Ishikawa (cell line): ENCODE data around the gene BCAP31.

Source experiments
- CEBPB ChIP-seq: IDR thresholded peaks from 2 replicates; pipeline ENCODE4 v1.6.1; 2012
- CREB1 ChIP-seq: IDR thresholded peaks from 2 replicates; pipeline ENCODE4 v1.6.1; 2012; ENCODE audit warnings: low read depth
- EGR1 ChIP-seq: IDR thresholded peaks from 2 replicates; pipeline ENCODE4 v1.6.1; 2012
- EP300 ChIP-seq: IDR thresholded peaks from 2 replicates; pipeline ENCODE4 v1.6.1; 2012; ENCODE audit warnings: borderline replicate concordance
- FOXM1 ChIP-seq: IDR thresholded peaks from 2 replicates; pipeline ENCODE4 v1.6.1; 2012; ENCODE audit warnings: low read depth, borderline replicate concordance
- MAX ChIP-seq: IDR thresholded peaks from 2 replicates; pipeline ENCODE4 v1.6.1; 2012
- NFIC ChIP-seq: IDR thresholded peaks from 2 replicates; pipeline ENCODE4 v1.6.1; 2012
- RAD21 ChIP-seq: IDR thresholded peaks from 2 replicates; pipeline ENCODE4 v1.6.1; 2012; ENCODE audit warnings: low read depth
- TAF1 ChIP-seq: IDR thresholded peaks from 2 replicates; pipeline ENCODE4 v1.6.1; 2012; ENCODE audit warnings: low read depth, mild to moderate bottlenecking
- TCF12 ChIP-seq: IDR thresholded peaks from 2 replicates; pipeline ENCODE4 v1.6.1; 2012; ENCODE audit warnings: low read depth
- TEAD4 ChIP-seq: IDR thresholded peaks from 2 replicates; pipeline ENCODE4 v1.6.1; 2012
- YY1 ChIP-seq: IDR thresholded peaks from 2 replicates; pipeline ENCODE4 v1.6.1; 2012; ENCODE audit warnings: low read depth
- ZBTB7A ChIP-seq: IDR thresholded peaks from 2 replicates; pipeline ENCODE4 v1.6.1; 2012; ENCODE audit warnings: low read depth
- TF ChIP-seq, protein P1 (sequence below): IDR thresholded peaks from 2 replicates; pipeline ENCODE4 v1.6.1; 2012; ENCODE audit warnings: low read depth, mild to moderate bottlenecking
- TF ChIP-seq, protein P2 (sequence below): IDR thresholded peaks from 2 replicates; pipeline ENCODE4 v1.6.1; 2012

Gene BCAP31

DNA sequence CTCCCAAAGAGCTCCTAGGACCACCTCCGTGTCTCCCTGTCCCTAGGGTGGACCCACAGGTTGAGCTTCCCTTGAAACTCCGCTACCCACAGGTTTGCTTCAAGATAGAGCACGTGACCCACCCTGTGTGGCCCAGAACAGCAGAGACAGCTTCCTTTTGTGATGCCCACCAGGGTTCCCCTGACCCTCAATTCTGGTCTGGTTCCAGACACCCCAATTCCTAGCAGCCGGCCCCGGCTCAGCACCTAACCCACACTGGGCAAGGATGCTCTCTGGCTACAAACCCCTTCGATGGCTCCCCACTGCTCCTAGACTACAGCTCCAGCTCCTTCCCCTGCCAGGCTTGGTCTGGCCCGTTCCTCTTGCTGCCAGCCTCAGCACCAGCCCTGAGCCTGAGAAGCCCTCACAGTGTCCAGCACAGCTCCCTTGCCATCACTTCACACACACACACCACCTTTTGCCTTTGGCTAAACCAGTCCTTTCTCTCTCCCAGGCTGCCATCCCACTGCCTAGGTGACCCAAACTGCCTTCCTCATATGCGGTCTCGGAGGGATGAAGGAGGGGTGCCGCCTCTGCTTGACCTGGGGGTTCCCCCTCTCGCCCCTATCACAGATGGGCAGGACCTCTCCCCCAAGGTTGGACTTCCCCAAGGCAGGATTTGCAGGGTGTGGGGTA, 56.8 kb downstream of the BCAP31 start:
- TF ChIP-seq NFIC (no peak), MAX (no peak), TEAD4 (no peak), FOXM1 (no peak), TAF1 (no peak), RAD21 (no peak), YY1 (no peak), EGR1 (no peak), EP300 (no peak), CEBPB (no peak), ZBTB7A (no peak), CREB1 (no peak), TCF12 (no peak)
- TF ChIP-seq, protein P1, sequence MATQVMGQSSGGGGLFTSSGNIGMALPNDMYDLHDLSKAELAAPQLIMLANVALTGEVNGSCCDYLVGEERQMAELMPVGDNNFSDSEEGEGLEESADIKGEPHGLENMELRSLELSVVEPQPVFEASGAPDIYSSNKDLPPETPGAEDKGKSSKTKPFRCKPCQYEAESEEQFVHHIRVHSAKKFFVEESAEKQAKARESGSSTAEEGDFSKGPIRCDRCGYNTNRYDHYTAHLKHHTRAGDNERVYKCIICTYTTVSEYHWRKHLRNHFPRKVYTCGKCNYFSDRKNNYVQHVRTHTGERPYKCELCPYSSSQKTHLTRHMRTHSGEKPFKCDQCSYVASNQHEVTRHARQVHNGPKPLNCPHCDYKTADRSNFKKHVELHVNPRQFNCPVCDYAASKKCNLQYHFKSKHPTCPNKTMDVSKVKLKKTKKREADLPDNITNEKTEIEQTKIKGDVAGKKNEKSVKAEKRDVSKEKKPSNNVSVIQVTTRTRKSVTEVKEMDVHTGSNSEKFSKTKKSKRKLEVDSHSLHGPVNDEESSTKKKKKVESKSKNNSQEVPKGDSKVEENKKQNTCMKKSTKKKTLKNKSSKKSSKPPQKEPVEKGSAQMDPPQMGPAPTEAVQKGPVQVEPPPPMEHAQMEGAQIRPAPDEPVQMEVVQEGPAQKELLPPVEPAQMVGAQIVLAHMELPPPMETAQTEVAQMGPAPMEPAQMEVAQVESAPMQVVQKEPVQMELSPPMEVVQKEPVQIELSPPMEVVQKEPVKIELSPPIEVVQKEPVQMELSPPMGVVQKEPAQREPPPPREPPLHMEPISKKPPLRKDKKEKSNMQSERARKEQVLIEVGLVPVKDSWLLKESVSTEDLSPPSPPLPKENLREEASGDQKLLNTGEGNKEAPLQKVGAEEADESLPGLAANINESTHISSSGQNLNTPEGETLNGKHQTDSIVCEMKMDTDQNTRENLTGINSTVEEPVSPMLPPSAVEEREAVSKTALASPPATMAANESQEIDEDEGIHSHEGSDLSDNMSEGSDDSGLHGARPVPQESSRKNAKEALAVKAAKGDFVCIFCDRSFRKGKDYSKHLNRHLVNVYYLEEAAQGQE, result no peak
- TF ChIP-seq, protein P2, sequence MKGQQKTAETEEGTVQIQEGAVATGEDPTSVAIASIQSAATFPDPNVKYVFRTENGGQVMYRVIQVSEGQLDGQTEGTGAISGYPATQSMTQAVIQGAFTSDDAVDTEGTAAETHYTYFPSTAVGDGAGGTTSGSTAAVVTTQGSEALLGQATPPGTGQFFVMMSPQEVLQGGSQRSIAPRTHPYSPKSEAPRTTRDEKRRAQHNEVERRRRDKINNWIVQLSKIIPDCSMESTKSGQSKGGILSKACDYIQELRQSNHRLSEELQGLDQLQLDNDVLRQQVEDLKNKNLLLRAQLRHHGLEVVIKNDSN, result no peak

DNA sequence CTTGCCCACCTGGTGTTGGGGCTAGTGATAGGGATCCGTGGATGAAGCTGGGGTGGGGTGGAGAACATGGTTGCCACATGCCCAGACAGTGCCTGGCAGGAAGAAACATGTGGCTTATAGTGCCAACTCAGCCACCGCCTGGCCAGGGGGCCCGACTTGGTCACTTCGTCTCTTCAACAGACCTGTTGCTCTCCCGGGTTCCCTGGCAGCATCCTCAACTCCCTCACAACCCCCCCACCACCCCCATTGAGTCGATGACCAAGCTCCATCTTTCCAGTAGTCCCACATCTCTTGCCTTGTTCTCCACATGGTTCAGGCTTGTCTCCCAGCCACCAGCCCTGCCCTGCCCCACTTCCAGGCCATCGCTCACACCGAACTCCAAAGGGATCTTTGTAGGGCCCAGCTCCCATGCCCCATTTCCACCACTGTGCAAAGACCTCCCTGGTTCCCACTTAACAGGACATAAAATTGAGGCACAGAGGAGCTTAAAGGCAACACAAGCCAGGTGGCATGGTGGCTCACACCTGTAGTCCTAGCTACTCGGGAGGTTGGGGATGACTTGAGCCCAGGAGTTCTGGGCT, 58.4 kb downstream of the BCAP31 start:
- TF ChIP-seq EP300 (no peak), CEBPB (no peak), NFIC (no peak), TEAD4 (no peak), YY1 (no peak), FOXM1 (no peak), ZBTB7A (no peak), CREB1 (no peak), TAF1 (no peak), RAD21 (no peak), EGR1 (no peak), TCF12 (no peak), MAX (no peak)
- TF ChIP-seq, protein P1, result no peak
- TF ChIP-seq, protein P2, result no peak

DNA sequence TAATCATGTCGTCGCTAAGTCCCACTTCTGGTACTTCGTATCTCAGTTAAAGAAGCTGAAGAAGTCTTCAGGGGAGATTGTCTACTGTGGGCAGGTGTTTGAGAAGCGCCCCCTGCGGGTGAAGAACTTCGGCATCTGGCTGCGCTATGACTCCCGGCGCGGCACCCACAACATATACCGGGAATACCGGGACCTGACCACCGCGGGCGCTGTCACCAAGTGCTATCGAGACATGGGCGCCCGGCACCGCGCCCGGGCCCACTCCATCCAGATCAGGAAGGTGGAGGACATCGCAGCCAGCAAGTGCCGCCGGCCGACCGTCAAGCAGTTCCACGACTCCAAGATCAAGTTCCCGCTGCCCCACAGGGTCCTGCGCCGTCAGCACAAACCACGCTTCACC, 61.9 kb downstream of the BCAP31 start:
- no peak for TF ChIP-seq NFIC
- 0 out of 2 replicates have a peak, but pooled peaks have one; percentile 4 for TF ChIP-seq RAD21

DNA sequence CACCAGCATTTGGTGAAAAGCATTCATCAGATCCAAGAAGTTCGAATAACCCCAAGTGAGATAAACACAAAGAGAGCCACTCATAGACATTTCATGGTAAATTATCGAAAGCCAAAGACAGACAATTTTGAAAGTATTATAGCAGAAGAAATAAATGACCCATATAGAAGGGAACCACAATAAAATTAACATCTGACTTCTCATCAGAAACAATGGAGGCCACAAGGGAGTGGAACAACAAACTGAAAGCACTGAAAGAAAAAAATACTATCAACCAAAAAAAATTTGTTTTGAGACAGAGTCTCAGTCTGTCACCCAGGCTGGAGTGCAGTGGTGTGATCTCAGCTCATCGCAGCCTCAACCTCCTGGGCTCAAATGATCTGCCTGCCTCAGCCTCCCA, 64.9 kb downstream of the BCAP31 start:
- no peak for TF ChIP-seq EP300
- no peak for TF ChIP-seq MAX
- TF ChIP-seq FOXM1, result no peak
- TF ChIP-seq EGR1, result no peak
- TF ChIP-seq, protein P2, result no peak
- TF ChIP-seq NFIC, result no peak
- no peak for TF ChIP-seq ZBTB7A
- TF ChIP-seq TCF12, result no peak
- TF ChIP-seq YY1, result no peak
- TF ChIP-seq CEBPB, result no peak
- TF ChIP-seq, protein P1, result no peak
- TF ChIP-seq RAD21, result no peak
- TF ChIP-seq TEAD4, result no peak
- no peak for TF ChIP-seq TAF1
- no peak for TF ChIP-seq CREB1
